CD4-positive, alpha-beta T cell treated with Interleukin-17A for 4 hours (primary cell): ENCODE results near the gene CXCR6.

Experiments used
- DNase-seq: peaks from one replicate; pipeline ENCODE4 v3.0.0-alpha.2; 2020; ENCODE audit warnings: mixed read lengths

Gene CXCR6

GRCh38 chr3:45972534-45973402 is 29.5 kb downstream of the CXCR6 start:
- peak; percentile 25 for DNase-seq

GRCh38 chr3:45974686-45975085 is 31.4 kb downstream of the CXCR6 start:
- DNase-seq: no peak

- DNase-seq: peak; percentile 38
Observed at GRCh38 chr3:45975686-45976085, 32.4 kb downstream of the CXCR6 start.

GRCh38 chr3:45976191-45977091 is 33.2 kb downstream of the CXCR6 start:
- DNase-seq: peak; percentile 53

- peak; percentile 77 for DNase-seq
Observed at GRCh38 chr3:45978006-45978761, 34.9 kb downstream of the CXCR6 start.

GRCh38 chr3:45979378-45979777 is 36.1 kb downstream of the CXCR6 start:
- no peak for DNase-seq

- no peak for DNase-seq
Observed at GRCh38 chr3:45980229-45980813, 37.1 kb downstream of the CXCR6 start.

- DNase-seq: no peak
Observed at GRCh38 chr3:45980819-45981218, 37.6 kb downstream of the CXCR6 start.

- no peak for DNase-seq
Observed at GRCh38 chr3:45981346-45982074, 38.2 kb downstream of the CXCR6 start.

GRCh38 chr3:45983770-45984169 is 40.5 kb downstream of the CXCR6 start:
- DNase-seq: no peak

GRCh38 chr3:45984331-45985312 is 41.4 kb downstream of the CXCR6 start:
- no peak for DNase-seq

GRCh38 chr3:45985532-45986302 is 42.5 kb downstream of the CXCR6 start:
- no peak for DNase-seq

- DNase-seq: no peak
Observed at GRCh38 chr3:45986303-45986982, 43.2 kb downstream of the CXCR6 start.

GRCh38 chr3:45987368-45988291 is 44.4 kb downstream of the CXCR6 start:
- DNase-seq: no peak

GRCh38 chr3:45988362-45988761 is 45.1 kb downstream of the CXCR6 start:
- DNase-seq: no peak

GRCh38 chr3:45988804-45989203 is 45.5 kb downstream of the CXCR6 start:
- no peak for DNase-seq

GRCh38 chr3:45990181-45990580 is 46.9 kb downstream of the CXCR6 start:
- no peak for DNase-seq

GRCh38 chr3:45991341-45991740 is 48.1 kb downstream of the CXCR6 start:
- DNase-seq: no peak
